HG03060 (cell line): ENCODE data around the gene IDH3B.

Experiments
- ATAC-seq: cut with Tn5 transposase; IDR thresholded peaks from one replicate; pipeline ENCODE4 v1.9.1; 2021; ENCODE audit warnings: low read depth, moderate number of reproducible peaks; ENCODE audit not compliant: unreplicated experiment

IDH3B gene

DNA sequence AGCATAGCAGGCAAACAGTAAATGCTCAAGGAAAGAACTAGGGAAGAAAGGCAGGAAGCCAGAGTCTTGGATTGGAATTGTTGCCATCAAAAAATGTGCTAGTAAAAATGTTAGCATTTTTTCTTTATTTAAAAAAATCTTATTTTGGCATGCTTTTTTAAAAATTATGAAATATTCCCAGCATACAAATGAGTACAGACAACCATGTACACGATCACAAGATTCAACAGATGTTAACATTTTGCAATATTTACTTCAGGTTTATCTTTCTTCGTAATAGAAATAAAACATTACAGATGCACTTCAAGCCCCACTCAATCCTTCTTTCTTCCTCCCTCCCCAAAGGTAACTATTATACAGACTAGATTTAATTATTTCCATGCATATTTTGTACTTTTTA, 39.0 kb downstream of the IDH3B start:
- no peak for ATAC-seq

DNA sequence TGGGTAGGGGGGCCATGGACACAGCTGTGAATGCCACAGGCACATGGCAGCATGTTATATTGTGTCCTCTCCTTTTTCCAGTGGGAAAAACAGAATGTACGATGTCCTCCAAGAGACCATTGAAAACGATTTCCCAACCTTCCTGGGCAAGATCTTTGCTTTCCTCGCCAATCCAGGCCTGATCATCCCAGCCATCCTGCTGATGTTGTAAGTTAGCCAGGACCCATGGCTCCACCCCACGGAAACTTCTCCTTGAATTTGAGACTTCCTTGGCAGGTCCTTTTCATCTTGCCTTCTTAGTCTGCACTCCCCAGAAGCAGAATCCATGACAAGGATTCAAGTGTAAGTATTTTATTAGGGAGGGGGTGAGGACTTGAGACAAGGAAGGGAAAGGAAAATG, 39.8 kb downstream of the IDH3B start:
- no peak for ATAC-seq

DNA sequence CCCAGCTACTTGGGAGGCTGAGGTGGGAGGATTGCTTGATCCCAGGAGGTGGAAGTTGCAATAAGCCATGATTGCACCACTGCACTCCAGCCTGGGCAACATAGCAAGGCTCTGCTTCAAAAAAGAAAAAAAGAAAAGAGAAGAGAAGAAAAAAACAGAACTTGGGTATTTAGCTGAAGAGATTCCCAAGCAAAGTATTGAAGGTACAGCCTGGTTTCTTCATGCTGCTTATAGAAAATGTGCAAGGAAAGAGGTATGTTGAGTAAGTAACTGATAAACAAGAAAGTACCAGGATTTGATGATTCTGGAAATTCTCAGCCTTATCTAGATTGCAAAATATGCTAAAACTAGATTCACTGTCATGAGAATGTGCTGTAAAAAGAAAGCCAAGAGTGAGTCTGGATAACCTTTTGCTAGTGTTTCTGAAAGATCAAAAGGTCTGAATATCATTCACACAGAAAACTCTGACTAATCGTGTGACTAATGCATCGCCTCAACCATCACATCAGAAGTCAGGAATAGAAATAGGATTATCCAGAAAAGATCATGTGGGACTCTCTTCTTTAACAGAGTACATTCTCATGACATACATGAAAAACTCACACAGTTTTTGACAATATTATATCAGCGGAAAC, 43.9 kb downstream of the IDH3B start:
- ATAC-seq = no peak

DNA sequence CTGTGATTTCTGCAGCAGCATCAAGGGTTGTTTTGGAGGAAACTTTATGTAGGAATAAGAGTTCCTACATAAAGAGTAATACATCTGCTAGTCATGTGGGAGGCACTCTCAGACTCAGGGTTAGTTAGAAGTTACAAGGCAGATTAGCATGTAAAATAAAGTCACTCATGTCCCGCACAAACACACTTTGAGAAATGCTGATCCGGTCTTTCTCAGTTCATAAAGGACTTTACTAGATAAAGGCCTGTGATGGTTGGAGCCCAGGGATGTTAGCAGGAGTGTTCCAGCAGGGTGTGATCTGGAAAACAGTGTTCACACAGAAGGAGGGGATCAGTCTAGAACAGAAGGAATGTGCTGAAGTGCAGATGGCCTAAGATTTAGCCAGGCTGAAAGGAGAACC, 44.7 kb downstream of the IDH3B start:
- ATAC-seq = no peak

DNA sequence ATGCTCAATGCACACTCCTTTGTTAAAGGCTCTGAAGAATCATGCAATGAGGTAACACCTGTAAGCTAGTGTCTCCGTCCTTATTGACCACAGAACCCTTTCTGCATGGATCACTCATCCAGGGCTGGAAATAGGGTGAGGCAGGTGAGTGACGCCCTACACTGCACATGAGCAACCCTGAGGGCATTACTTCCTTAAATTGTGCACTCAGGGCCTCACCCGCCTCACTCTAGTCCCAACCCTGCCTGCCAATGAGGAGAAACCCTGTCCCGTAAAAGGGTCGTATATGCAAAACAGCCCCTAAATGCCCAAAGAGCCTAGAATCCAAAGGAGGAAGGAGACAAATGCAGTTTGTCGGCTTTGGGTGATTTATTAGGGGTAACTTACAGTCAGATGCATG, 45.2 kb downstream of the IDH3B start:
- ATAC-seq = no peak

DNA sequence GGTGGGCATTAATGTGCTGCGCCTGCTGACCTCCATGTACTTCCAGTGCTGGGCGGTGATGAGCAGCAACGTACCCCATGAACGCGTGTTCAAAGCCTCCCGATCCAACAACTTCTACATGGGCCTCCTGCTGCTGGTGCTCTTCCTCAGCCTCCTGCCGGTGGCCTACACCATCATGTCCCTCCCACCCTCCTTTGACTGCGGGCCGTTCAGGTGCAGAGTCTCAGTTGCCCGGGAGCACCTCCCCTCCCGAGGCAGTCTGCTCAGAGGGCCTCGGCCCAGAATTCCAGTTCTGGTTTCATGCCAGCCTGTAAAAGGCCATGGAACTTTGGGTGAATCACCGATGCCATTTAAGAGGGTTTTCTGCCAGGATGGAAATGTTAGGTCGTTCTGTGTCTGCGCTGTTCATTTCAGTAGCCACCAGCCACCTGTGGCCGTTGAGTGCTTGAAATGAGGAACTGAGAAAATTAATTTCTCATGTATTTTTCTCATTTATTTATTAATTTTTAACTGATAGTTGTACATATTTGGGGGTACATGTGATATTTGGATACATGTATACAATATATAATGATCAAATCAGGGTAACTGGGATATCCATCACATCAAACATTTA, 46.8 kb downstream of the IDH3B start:
- no peak for ATAC-seq

DNA sequence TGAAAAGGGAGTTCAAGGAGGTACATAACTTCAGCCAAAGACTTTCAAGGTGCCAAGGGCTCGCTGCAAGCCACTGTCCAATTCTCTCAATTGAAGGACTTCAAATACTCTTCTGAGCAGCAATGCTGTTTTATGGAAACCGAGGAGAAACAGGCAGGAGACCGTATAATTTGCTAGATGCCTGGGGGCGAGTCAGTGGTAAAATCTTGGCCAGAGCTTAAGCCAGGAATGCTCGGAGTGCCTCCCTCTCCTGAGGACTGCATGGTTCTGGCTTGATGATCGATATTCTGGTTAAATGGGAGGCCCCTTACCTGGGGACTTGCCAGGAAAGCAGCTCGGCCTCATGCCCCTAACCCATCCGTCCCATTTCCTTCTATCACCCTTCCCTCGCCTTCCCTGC, 47.4 kb downstream of the IDH3B start:
- no peak for ATAC-seq

DNA sequence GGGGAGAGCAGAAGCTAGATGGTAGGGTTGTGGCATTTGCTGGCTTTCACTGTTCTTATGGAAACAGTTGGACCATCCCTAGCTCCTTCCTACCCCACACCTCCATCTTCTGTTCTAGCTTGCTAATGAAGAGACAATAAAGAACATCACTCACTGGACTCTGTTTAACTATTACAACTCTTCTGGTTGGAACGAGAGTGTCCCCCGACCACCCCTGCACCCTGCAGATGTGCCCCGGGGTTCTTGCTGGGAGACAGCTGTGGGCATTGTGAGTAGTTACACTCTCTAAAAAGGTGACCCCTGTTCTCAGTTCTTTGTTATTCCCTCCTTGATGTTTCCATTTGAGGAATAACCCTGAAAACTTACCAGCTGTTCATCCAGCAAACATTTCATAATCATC, 51.9 kb downstream of the IDH3B start:
- no peak for ATAC-seq

DNA sequence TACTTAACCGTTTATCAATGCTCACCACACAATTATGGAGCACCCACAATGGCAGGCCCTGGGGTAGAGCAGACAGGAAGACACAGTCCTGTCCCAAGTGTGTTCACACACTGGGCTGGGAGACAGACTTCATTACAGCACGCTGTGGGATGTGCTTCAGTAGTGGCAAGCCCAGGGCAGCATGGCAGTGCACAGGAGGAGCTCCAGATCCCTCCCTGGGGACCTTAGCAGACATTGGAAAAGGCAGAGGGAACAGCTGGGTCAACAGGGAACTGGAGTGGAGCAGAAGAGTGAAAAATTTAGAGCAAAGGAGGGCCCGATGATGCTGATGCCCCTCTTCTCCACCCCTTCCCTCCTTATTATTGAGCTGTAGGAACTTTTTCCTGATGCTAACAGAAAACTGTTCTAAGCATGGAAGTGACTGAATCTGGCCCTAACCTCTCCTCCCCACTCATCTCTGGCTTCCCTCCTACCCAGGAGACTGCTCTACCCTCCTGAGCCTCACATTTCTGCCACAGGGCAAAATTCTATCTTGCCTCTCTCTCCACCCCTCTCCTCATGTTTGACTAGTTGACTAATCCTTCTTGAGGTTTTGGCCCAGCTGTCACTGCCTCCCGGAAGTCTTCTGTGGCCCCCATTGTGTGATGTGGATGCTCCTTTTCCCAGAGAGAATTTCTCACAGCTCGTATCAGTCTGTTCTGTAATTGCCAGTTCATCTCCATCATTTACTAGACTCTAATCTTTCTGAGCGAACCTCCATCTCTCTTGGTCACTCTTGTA, 52.9 kb downstream of the IDH3B start:
- no peak for ATAC-seq

DNA sequence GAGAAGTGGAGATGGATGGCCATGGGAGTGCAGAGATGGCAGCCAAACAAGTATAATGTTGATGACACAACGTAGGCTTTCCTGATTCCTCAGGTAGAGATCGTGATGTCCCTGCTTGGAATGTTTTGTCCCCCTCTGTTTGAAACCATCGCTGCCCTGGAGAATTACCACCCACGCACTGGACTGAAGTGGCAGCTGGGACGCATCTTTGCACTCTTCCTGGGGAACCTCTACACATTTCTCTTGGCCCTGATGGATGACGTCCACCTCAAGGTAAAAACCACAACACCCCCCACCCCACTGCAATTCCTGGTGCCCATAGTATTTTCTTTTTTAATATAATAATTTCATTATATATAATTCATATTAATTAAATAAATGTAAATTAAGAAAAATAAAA, 53.7 kb downstream of the IDH3B start:
- ATAC-seq = no peak
